Ovary (tissue), 3 donors: ENCODE results near the gene ST6GALNAC3.

Source experiments
- POLR2A ChIP-seq: fragments of 450-650 bp; IDR thresholded peaks from one replicate; pipeline ENCODE4 v1.6.1; 2017; ENCODE audit warnings: antibody characterized with exemption, mild to moderate bottlenecking, moderate library complexity
- TF ChIP-seq, protein P1 (sequence below), 3 donors: fragments of 450-650 bp in 2 of 3; fragments of 200-600 bp in 1 of 3; IDR thresholded peaks; one replicate each; pipeline versions ENCODE4 v1.5.1 to v1.8.0; 2016 to 2022; ENCODE audit warnings: antibody characterized with exemption in 3 of 3, mild to moderate bottlenecking in 1 of 3
- donor health status: DM: no; HTN: no; CAD: no.

- TF ChIP-seq, protein P1, sequence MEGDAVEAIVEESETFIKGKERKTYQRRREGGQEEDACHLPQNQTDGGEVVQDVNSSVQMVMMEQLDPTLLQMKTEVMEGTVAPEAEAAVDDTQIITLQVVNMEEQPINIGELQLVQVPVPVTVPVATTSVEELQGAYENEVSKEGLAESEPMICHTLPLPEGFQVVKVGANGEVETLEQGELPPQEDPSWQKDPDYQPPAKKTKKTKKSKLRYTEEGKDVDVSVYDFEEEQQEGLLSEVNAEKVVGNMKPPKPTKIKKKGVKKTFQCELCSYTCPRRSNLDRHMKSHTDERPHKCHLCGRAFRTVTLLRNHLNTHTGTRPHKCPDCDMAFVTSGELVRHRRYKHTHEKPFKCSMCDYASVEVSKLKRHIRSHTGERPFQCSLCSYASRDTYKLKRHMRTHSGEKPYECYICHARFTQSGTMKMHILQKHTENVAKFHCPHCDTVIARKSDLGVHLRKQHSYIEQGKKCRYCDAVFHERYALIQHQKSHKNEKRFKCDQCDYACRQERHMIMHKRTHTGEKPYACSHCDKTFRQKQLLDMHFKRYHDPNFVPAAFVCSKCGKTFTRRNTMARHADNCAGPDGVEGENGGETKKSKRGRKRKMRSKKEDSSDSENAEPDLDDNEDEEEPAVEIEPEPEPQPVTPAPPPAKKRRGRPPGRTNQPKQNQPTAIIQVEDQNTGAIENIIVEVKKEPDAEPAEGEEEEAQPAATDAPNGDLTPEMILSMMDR (IDR thresholded peaks at IDR 0.05) = no peak
- no peak for TF ChIP-seq POLR2A
These were observed 150.2 kb downstream of the ST6GALNAC3 start for GRCh38 chr1:76224752-76225151.
